ENCODE measurements around the gene DNAH5. TPM values are rescaled to one million over a fixed set of nuclear protein-coding genes. Genes with fewer than 3 reads are reported as not detected.

DNAH5 gene
- total RNA-seq, 4 donors from 2014 or later, result 0.31 to 1.4 (median 1.0) TPM

DNA sequence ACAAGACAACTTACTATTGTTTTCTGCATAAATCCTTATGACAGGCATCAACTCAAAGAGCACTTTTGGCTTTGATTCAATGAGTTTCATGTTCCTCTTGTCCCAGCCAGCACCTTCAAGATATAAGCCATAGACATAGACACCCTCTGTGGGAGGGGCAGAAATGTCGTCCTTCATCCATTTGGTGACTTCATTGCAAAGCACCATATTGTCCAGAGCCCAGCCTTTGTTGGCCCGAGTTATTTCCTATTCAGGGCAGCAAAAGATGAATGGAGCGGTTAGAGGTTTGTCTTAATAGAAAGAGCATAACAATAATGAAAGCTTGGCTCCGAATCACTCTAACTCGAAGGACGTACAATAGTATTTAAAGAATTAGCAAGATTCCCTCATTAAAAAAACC lies 243.9 kb downstream of the DNAH5 start:
- no peaks in the 10 kb centered on the region for H3K36me3 ChIP-seq
- no peak overlapping the region for H3K4me3 ChIP-seq
- H3K27me3 ChIP-seq, result no peaks in the 10 kb centered on the region
- H3K4me1 ChIP-seq, result no peaks in the 10 kb centered on the region
- 80 to 85% methylated on average over 6 of the region's 6 CpGs for WGBS, 2 donors (ENCODE audit: low coverage in 1 of 2)
- H3K9me3 ChIP-seq, result no peaks in the 10 kb centered on the region
- no peak overlapping the region for H3K27ac ChIP-seq
- TF ChIP-seq CTCF (IDR thresholded peaks at IDR 0.05) (no peak), POLR2A (IDR thresholded peaks at IDR 0.05) (no peak), POLR2AphosphoS5 (IDR thresholded peaks at IDR 0.05) (no peak), EP300 (IDR thresholded peaks at IDR 0.05) (no peak)
- ATAC-seq, result no peak

- Histone ChIP-seq H3K36me3 (no peaks in the 10 kb centered on the region), H3K27me3 (no peaks in the 10 kb centered on the region), H3K4me3 (no peak overlapping the region), H3K9me3 (no peaks in the 10 kb centered on the region), H3K4me1 (no peaks in the 10 kb centered on the region), H3K27ac (no peak overlapping the region)
- 66 to 73% methylated on average over 3 of the region's 3 CpGs for WGBS, 2 donors (ENCODE audit: low coverage in 1 of 2)
- no peak for ATAC-seq
- no peak for TF ChIP-seq POLR2A (IDR thresholded peaks at IDR 0.05)
- no peak for TF ChIP-seq CTCF (IDR thresholded peaks at IDR 0.05)
- TF ChIP-seq EP300 (IDR thresholded peaks at IDR 0.05), result no peak
- no peak for TF ChIP-seq POLR2AphosphoS5 (IDR thresholded peaks at IDR 0.05)
Observed at GRCh38 chr5:13698885-13699284, 245.6 kb downstream of the DNAH5 start.

DNA sequence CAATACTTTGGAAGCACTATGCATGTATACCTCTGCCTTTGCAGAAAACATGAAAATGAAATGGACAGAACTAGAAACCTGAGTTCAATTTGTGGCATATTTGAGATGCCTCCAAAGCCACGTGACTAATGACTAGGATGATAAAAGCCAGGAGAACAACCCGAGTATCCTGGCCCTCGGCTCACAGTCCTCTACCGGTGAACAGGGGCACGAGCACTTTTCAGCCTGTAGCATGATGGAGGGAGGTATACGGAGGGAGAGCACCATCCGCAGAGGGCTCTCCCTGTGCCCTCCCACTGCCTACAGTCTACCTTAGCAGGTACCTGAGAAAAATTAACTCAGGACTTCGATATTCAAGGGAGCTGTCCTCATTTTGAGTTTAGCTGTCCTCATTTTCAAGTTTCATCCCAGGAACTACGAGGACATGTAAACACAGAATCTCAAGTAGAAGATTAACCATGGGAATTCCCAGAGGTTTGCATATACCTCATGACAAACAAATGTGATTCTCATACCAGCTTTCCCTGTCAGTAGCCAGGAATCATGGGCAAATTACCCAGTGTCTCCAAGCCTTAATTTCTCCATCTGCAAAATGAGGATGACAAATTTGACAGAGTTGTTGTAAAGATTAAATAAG lies 249.3 kb downstream of the DNAH5 start:
- Histone ChIP-seq H3K27ac (no peak overlapping the region), H3K4me1 (no peaks in the 10 kb centered on the region), H3K27me3 (no peaks in the 10 kb centered on the region), H3K9me3 (no peaks in the 10 kb centered on the region), H3K4me3 (no peak overlapping the region), H3K36me3 (no peaks in the 10 kb centered on the region)
- WGBS, 2 donors (ENCODE audit: low coverage in 1 of 2), result 41 to 67% methylated on average over 8 to 9 of the region's 9 CpGs
- TF ChIP-seq CTCF (IDR thresholded peaks at IDR 0.05) (no peak), EP300 (IDR thresholded peaks at IDR 0.05) (no peak), POLR2AphosphoS5 (IDR thresholded peaks at IDR 0.05) (no peak)
- no peak for ATAC-seq

GRCh38 chr5:13692172-13692571 lies 252.3 kb downstream of the DNAH5 start:
- peaks cover 0 to 20% (median 0%) of the 10 kb centered on the region in 3 donors for H3K9me3 ChIP-seq
- no peaks in the 10 kb centered on the region for H3K36me3 ChIP-seq
- H3K4me3 ChIP-seq, result no peak overlapping the region
- no peak for ATAC-seq
- H3K27me3 ChIP-seq, result no peaks in the 10 kb centered on the region
- no peak overlapping the region for H3K27ac ChIP-seq
- H3K4me1 ChIP-seq, result no peaks in the 10 kb centered on the region
- TF ChIP-seq CTCF (IDR thresholded peaks at IDR 0.05) (no peak), EP300 (IDR thresholded peaks at IDR 0.05) (no peak), POLR2A (IDR thresholded peaks at IDR 0.05) (no peak), POLR2AphosphoS5 (IDR thresholded peaks at IDR 0.05) (no peak)

DNA sequence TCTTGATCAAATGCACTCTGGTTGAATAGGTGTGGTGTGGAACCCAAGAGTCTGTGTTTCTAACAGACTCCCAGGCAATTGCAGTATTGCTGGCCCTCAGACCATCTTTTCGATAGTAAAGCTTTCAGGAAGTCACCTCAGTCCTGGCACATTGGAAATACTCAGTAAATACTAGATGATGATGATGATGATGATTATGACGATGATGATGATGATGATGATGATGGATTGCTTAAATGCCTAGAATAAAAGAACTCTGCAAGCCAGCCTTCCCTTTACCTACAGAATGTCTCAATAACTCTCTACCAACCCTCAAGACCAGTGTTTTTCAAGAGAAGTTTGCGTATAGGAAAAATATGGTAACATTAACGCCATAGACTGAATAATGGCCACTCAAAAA lies 268.0 kb downstream of the DNAH5 start:
- ATAC-seq, result no peak
- H3K4me3 ChIP-seq, result no peak overlapping the region
- 82 to 89% methylated on average over 4 of the region's 4 CpGs for WGBS, 2 donors (ENCODE audit: low coverage in 1 of 2)
- TF ChIP-seq EP300 (IDR thresholded peaks at IDR 0.05) (no peak), POLR2A (IDR thresholded peaks at IDR 0.05) (no peak), CTCF (IDR thresholded peaks at IDR 0.05) (no peak), POLR2AphosphoS5 (IDR thresholded peaks at IDR 0.05) (no peak)
- no peaks in the 10 kb centered on the region for H3K4me1 ChIP-seq
- H3K36me3 ChIP-seq, result no peaks in the 10 kb centered on the region
- H3K27ac ChIP-seq, result no peak overlapping the region
- no peaks in the 10 kb centered on the region for H3K27me3 ChIP-seq
- no peaks in the 10 kb centered on the region for H3K9me3 ChIP-seq
